GM12892 (cell line): ENCODE data around the gene TULP4.
"Not testable (repeated sequence)": the region's sequence is repeated elsewhere in the genome, so short reads cannot be mapped to it uniquely, and the experiment has no call there.

Experiments used
- DNase-seq: peaks from one replicate; pipeline ENCODE4 v3.0.0; 2011; ENCODE audit not compliant: insufficient read length
- FAIRE-seq: peaks from 2 replicates; lab custom pipeline; 2011; peaks lifted over from hg19 to GRCh38; lab: Jason Lieb, UNC
- POLR2A ChIP-seq: IDR thresholded peaks from 2 replicates; pipeline ENCODE4 v1.6.1; 2011; ENCODE audit warnings: low read depth, low read length, control low read depth
- POLR2AphosphoS5 ChIP-seq: IDR thresholded peaks from 2 replicates; pipeline ENCODE4 v1.6.1; 2011; ENCODE audit warnings: low read depth, low read length, control low read depth
- TAF1 ChIP-seq: IDR thresholded peaks from 2 replicates; pipeline ENCODE4 v1.6.1; 2011; ENCODE audit warnings: low read depth, mild to moderate bottlenecking, control low read depth, low read length, borderline replicate concordance

TULP4 gene

GRCh38 chr6:158471339-158471738, 159.1 kb downstream of the TULP4 start:
- FAIRE-seq (no peak), DNase-seq (no peak)
- TF ChIP-seq TAF1: no peak
- no peak for TF ChIP-seq POLR2AphosphoS5
- no peak for TF ChIP-seq POLR2A

DNA sequence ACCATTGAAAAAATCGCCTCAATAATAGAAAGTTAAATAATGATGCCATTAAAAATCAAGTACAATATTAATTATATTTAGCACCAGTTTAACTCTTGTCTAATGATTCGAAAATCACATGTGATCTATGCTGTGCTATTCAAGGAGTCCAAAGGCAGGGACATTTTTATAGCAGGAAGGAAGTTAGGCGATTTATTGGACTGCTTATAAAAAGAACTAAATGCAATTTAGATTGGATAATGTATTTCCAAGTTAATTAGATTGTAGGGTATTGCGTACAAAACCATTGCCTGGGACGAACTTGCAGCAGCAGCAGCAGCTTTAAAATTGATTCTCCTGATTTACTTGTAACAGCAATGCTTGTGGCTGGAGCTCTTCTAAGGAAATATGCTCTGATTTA, 160.2 kb downstream of the TULP4 start:
- TF ChIP-seq POLR2AphosphoS5 (no peak), POLR2A (no peak), TAF1 (no peak)
- DNase-seq (no peak), FAIRE-seq (no peak)

GRCh38 chr6:158474961-158475343, 162.7 kb downstream of the TULP4 start:
- TF ChIP-seq TAF1: no peak
- peak; percentile 30 for TF ChIP-seq POLR2AphosphoS5
- TF ChIP-seq POLR2A: 0 out of 2 replicates have a peak, but pooled peaks have one; percentile 13
- DNase-seq (no peak), FAIRE-seq (no peak)

- peak; percentile 62; the same call in 1 of the 2 replicates for TF ChIP-seq TAF1
- TF ChIP-seq POLR2AphosphoS5: peak; percentile 80
- peak; percentile 87 for TF ChIP-seq POLR2A
- FAIRE-seq (peak; percentile 91), DNase-seq (peak; percentile 52)
Measured at GRCh38 chr6:158475344-158476302, 163.4 kb downstream of the TULP4 start.

DNA sequence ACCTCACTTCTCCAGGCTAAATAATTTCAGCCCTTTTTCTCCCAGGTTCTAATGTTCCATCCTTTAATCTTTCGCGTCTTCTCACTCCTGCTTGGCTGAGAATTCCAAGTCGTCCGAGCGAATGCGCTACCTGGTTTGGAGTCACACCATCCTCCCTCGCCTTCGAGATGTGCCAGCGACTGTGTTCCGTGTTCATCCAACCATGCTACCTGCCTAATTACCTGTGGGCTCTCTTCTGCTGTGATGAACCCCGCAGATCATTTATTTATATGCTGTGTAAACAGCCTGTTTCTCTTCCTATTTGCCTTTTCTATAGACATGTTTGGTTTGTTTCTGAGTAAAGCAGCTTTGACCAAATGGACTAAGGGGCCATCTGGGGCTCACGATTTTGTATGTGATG, 164.1 kb downstream of the TULP4 start:
- DNase-seq (no peak), FAIRE-seq (peak; percentile 80)
- TF ChIP-seq POLR2AphosphoS5 (no peak), TAF1 (no peak), POLR2A (no peak)

- not testable (repeated sequence) for DNase-seq, FAIRE-seq
Measured at GRCh38 chr6:158477722-158478121, 165.5 kb downstream of the TULP4 start.

GRCh38 chr6:158480989-158481388, 168.7 kb downstream of the TULP4 start:
- no peak for FAIRE-seq
- TF ChIP-seq POLR2AphosphoS5 (no peak), POLR2A (no peak), TAF1 (no peak)

DNA sequence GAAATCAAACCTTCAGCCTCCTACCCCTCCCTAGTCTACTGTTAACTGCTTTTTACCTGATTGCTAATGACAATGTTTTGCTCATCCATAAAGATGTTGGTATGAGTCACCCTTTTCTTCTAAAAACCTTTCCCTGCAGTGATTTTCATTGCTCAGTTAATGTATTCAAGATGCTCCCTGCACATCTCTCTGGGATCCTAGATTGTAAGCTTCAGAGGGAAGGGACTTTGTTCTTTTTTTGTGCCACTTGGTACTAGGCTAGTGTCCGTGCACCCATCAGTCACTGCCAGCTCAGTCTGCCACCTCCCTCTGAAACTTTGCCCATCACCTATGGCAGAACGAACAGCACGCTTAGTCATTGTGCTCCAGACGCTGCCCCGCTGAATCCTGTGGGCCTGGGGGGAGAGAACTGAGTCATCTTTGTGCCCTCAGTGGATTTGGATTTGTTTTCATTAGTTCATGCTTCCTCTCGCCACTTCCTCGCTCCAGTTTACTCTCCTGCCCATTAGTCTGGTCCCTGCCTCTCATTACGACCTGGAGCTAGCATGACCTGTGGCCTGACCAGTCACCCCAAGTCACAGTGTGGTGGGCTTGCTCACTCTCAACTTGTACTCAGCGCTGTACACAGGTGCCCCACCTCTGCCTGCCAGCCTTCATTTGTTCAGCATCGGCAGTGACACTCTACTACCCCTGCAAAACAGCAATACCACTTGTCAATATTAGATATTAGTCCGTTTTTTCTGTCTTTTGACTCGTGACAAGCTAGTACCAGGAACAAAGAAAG, 169.6 kb downstream of the TULP4 start:
- no peak for FAIRE-seq
- no peak for TF ChIP-seq TAF1
- no peak for TF ChIP-seq POLR2A
- TF ChIP-seq POLR2AphosphoS5: no peak
- no peak for DNase-seq

More at GRCh38 chr6:158480989-158481388, 168.7 kb downstream of the TULP4 start:
- DNase-seq: no peak

DNA sequence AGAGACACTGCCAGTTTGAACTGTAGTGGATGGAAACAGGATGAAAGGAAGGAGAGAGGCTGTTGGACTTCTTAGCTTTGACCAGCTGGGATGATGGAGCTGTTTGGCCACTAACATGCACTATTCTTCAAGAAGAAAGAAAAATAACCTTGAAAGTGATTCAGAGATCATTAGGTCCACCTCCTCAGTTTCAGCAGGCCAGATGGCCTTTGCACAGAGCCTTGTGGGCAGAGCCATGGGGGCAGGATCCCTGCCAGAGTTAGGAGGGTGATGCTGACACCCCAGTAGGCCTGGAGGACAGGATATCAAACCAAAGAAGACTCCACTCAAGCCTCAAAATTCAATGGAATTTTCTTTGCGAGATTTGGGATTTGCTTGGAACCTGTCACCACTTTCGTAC, 173.2 kb downstream of the TULP4 start:
- no peak for DNase-seq
- FAIRE-seq: no peak
- no peak for TF ChIP-seq POLR2AphosphoS5
- no peak for TF ChIP-seq POLR2A
- no peak for TF ChIP-seq TAF1

GRCh38 chr6:158487495-158487894, 175.2 kb downstream of the TULP4 start:
- FAIRE-seq: no peak
- DNase-seq: no peak
- TF ChIP-seq TAF1: no peak
- no peak for TF ChIP-seq POLR2A
- TF ChIP-seq POLR2AphosphoS5: no peak

DNA sequence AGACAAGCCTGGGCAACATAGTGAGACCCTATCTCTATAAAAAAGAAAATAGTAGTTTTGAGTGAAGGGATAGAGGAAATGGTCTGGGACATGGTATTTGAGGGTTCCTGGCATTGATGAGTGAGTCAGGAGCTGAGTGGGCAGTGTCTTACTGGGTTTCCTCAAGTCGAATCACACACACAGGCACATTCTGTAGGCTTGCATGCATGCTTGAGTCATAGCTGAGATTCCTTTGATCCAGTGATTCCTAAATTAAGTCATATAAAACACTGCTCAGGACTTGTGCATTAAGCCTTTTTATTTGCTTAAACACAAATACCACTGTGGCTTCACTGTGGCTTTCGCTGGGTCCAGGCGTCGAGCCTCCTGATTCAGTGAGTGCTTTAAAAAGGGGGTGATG, 175.8 kb downstream of the TULP4 start:
- no peak for DNase-seq
- no peak for FAIRE-seq

GRCh38 chr6:158489441-158489840, 177.2 kb downstream of the TULP4 start:
- TF ChIP-seq POLR2A: no peak
- no peak for TF ChIP-seq TAF1
- TF ChIP-seq POLR2AphosphoS5: no peak
- no peak for DNase-seq
- no peak for FAIRE-seq

More for the DNA sequence above, 175.8 kb downstream of the TULP4 start:
- no peak for TF ChIP-seq TAF1
- no peak for TF ChIP-seq POLR2AphosphoS5
- TF ChIP-seq POLR2A: no peak

GRCh38 chr6:158492881-158493280, 180.6 kb downstream of the TULP4 start:
- TF ChIP-seq POLR2A: no peak
- no peak for TF ChIP-seq POLR2AphosphoS5
- TF ChIP-seq TAF1: no peak
- FAIRE-seq (no peak), DNase-seq (no peak)
